GM12892 (cell line): ENCODE results near the gene ZMPSTE24.

Experiments used
- POLR2A ChIP-seq: IDR thresholded peaks from 2 replicates; pipeline ENCODE4 v1.6.1; 2011; ENCODE audit warnings: low read depth, low read length, control low read depth
- POLR2AphosphoS5 ChIP-seq: IDR thresholded peaks from 2 replicates; pipeline ENCODE4 v1.6.1; 2011; ENCODE audit warnings: low read depth, low read length, control low read depth

DNA sequence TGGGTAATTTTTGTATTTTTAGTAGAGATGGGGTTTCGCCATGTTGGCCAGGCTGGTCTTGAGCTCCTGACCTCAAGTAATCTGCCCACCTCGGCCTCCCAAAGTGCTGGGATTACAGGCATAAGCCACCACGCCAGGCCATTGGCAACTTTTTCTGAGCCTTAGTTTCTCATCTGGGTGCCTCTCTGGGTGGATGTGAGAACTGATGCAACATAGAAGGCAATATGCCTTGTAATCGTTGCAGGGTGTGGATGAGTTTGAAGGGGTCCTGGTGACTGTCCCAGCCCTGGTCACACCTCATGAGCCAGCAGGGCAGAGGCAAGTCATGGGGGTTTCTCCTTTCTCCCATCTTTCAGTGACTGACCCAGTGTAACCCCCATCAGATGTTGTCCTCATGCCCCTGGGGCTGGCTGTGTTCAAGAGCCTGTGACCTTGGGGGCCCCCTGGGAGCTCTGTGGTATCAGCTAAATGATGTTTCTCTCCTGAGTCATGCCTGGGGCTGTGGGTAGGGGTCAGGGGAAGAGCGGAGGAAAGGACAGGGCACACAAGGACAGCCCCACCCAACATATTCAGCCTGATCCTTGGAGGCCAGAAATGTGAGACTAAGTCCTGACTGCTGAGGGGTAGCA, 55.4 kb downstream of the ZMPSTE24 start:
- no peak for TF ChIP-seq POLR2A
- TF ChIP-seq POLR2AphosphoS5: no peak
